Skin epidermis (tissue), 12 donors: ENCODE results near the gene ZNF521.

Experiments
- H3K27ac ChIP-seq, 21 experiments: fragments of 200-600 bp; sonication (generic) in 11 of 21; one replicate each; pipeline ENCODE4 v1.5.0; 2020; ENCODE audit warnings: mild to moderate bottlenecking in 3 of 21, inconsistent platforms in 2 of 21, moderate library complexity in 2 of 21
- H3K4me3 ChIP-seq, 7 experiments: fragments of 200-600 bp; sonication (generic) in 2 of 7; one replicate each; pipeline ENCODE4 v1.5.0; 2020; ENCODE audit warnings: inconsistent platforms in 2 of 7, mild to moderate bottlenecking in 2 of 7, moderate library complexity in 1 of 7

Gene ZNF521

GRCh38 chr18:25074925-25075324, 277.0 kb downstream of the ZNF521 start:
- no peak overlapping the region for H3K4me3 ChIP-seq
- peak overlapping the region in 4 of 21 experiments; percentile 7 to 45 (median 12) for H3K27ac ChIP-seq

- no peak overlapping the region for H3K4me3 ChIP-seq
- H3K27ac ChIP-seq = no peak overlapping the region
Measured at GRCh38 chr18:25072205-25072604, 279.8 kb downstream of the ZNF521 start.

DNA sequence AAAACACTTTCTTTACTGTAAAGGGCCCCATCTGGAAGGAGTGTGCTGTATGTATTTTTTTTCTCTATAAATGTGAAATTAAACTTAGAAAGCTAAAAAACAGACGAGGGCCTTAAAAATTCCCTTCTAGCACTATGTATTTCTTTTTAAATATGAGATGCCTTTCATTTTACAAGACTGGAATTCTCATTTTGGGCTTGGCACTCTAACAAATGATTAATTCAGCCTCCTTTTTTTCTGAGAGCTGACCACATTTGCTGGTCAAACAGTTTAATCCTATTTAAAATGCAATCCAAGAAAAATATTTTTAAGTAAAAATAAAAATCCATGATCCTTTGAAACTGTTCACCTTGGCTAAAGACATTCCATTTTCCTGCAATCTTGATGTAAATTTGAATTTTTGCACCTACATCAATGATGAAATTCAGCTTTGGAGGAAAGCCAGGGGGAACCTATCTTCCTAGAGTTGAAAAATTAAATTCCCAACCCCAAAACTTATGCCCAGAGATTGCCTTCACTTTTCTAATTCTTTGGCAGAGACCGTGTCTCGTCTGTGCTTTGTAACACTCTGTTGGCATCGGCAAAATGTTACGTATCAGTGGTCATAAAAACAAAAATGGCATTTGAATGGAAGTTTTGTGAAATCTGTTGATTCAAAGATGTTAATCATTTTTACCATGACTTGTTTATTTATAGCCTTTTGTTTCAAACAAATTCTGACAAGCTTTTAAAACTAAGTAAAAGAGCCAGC, 284.5 kb downstream of the ZNF521 start:
- H3K4me3 ChIP-seq = no peak overlapping the region
- peak overlapping the region in 3 of 21 experiments; percentile 4 to 56 (median 32) for H3K27ac ChIP-seq

DNA sequence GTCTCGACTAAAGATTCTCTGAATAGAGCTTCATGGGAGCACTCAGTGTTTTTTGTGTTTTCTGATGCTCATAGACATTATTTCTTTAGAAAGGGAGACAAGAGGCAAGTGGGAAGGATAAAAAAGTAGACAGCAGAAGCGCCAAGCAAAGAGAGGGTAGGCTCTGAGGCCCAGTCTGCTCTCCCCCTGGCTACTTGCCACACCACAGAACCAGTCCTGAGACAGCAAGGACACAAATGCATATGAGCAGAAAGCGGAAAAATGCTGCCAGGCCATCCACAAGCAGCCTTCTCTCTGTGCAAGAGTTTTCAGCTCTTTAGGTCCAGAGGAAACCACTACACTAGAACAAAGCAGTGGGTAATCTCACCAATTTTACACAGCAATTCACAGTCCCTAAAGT, 285.4 kb downstream of the ZNF521 start:
- H3K27ac ChIP-seq = peak overlapping the region in 1 of 21 experiments; percentile 56
- H3K4me3 ChIP-seq = no peak overlapping the region

DNA sequence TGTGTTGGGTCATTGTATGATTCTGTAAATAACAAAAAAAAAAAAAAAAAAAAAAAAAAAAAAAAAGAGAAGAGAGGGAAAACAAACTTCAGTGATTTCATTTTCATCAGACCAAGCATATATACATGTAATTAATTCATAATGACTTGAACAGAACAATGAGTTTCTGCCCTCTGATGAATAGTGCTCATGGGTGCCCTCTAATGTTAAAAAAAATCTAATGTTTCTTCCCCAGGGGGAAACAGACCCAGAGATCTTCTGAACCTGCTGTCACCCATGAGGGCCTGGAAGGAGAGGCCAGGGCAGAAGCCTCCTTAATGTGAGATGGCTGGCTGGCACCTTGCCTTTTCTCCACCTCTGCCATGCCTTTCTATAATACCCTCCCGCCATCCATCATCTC, 289.2 kb downstream of the ZNF521 start:
- no peak overlapping the region for H3K4me3 ChIP-seq
- no peak overlapping the region for H3K27ac ChIP-seq

- no peak overlapping the region for H3K4me3 ChIP-seq
- H3K27ac ChIP-seq = no peak overlapping the region
Measured at GRCh38 chr18:25061395-25061794, 290.6 kb downstream of the ZNF521 start.

DNA sequence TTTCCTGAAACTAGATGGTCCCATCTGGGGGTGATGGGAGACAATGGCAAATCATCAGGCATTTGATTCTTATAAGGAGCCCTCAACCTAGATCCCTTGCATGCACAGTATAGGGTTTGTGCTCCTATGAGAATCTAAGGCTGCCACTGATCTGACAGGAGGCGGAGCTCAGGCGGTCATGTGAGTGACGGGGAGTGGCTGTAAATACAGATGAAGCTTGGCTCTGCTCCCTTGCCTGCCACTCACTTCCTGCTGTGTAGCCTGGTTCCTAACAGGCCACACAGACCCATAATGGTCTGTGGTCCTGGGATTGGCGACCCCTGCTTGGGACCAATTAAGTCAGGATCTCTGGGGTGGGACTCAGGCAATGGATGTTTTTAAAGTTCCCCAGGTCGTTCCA, 293.4 kb downstream of the ZNF521 start:
- H3K4me3 ChIP-seq = no peak overlapping the region
- H3K27ac ChIP-seq = no peak overlapping the region

DNA sequence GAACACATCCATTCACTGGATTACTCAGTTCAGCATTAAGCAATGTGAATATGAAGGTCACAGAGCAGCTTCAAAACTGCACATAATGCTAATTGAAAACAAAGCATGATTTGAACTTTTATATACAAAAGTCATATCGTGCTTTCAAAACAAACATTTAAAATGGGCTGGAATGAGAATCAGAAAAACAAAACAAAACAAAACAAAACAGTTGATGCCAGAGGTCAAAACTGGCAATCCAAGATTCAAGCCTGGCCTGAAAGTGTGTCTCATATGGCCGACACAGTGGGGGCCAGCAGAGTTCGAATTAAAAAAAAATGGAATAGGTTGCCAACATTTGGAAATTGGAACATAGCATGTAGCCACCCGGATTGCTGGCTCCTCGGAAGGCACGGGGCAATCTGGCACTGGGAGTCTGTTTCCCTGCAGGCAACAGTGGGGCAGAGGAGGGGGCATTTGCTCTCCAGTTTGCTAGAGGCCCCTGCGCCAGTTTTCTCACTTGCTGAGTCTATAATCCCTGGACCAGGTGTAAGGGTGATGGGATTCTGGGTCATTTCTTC, 294.4 kb downstream of the ZNF521 start:
- no peak overlapping the region for H3K4me3 ChIP-seq
- no peak overlapping the region for H3K27ac ChIP-seq

GRCh38 chr18:25056429-25056828, 295.5 kb downstream of the ZNF521 start:
- H3K4me3 ChIP-seq = no peak overlapping the region
- no peak overlapping the region for H3K27ac ChIP-seq

DNA sequence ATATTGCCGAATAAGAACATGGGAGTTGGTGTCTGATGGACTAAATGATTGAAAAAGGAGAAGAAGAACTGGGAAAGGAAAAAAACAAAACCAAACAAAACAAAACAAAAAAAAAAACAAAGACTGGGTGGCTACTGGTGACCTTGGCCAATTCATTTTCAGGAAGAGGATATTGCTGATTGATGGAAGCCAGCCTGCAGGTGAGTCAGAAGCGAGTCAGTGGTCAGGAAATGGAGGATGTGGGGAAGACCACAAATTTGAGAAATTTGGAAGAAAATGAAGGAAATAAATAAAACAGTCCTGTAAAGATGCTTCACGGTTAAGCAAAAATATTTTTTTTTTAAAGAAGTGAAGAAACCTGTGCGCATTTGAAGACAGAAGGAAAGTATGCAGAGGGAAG, 296.9 kb downstream of the ZNF521 start:
- H3K4me3 ChIP-seq = no peak overlapping the region
- no peak overlapping the region for H3K27ac ChIP-seq

- Histone ChIP-seq H3K27ac (no peak overlapping the region), H3K4me3 (no peak overlapping the region)
Measured at GRCh38 chr18:25053466-25053865, 298.5 kb downstream of the ZNF521 start.

GRCh38 chr18:25052511-25052921, 299.4 kb downstream of the ZNF521 start:
- Histone ChIP-seq H3K4me3 (no peak overlapping the region), H3K27ac (no peak overlapping the region)

- Histone ChIP-seq H3K27ac (no peak overlapping the region), H3K4me3 (no peak overlapping the region)
Measured at GRCh38 chr18:25050605-25051004, 301.4 kb downstream of the ZNF521 start.

- Histone ChIP-seq H3K27ac (no peak overlapping the region), H3K4me3 (no peak overlapping the region)
Measured at GRCh38 chr18:25047983-25048382, 304.0 kb downstream of the ZNF521 start.

DNA sequence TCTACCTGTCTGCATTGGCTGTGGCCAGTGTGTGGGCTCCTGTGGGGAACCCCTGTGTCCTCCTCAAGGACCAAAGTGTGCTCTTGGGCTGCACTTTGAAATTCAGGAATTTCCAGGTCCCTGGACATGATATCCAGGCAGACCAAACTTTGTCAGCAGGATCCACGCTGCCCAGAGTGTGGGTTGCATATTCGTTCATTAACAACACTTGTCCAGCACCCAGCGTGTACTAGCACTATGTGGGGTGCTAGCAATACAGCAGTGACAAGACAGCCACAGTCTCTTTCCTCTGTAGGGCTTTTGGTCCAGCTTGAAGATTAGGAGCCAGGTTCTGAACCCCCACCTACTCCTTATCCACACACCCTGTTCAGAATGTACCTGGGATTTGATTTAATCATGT, 304.5 kb downstream of the ZNF521 start:
- no peak overlapping the region for H3K4me3 ChIP-seq
- H3K27ac ChIP-seq = no peak overlapping the region

DNA sequence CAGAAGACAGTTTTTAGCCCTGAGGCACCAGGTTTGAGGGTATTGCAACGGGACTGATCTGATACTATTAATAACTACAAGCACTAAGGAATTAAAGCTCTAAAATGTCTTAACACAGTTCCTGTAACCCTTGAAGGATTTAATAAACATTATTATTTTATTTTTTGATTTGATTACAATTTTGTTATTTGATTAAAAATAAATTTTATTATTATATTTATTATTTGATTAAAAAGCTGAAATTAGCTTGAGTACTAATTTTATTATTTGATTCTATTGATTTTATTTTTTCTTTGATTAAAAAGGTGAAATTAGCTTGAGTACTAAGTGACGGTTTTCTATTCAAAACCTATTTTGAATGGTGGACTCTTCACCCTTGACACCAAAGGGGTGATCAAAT, 307.3 kb downstream of the ZNF521 start:
- H3K27ac ChIP-seq = no peak overlapping the region
- no peak overlapping the region for H3K4me3 ChIP-seq

DNA sequence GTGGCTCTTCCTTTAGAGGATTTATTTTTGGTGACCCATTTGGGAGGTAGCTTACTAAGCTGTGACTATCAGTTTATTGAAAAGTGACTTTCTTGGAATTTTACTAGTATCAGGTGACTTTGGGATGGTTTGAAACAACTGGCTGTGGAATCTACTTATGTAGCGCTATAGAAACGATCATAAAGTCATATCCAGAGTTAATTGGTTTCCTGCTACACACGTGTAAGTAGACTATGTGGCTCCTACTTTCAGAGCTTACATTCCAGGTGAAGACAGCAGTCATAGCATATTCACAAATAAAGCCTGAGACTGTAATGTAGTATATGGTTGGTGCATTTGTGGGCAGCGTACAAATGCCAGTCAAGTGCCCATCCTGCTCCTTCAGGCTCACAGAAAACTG, 308.9 kb downstream of the ZNF521 start:
- no peak overlapping the region for H3K27ac ChIP-seq
- H3K4me3 ChIP-seq = no peak overlapping the region

DNA sequence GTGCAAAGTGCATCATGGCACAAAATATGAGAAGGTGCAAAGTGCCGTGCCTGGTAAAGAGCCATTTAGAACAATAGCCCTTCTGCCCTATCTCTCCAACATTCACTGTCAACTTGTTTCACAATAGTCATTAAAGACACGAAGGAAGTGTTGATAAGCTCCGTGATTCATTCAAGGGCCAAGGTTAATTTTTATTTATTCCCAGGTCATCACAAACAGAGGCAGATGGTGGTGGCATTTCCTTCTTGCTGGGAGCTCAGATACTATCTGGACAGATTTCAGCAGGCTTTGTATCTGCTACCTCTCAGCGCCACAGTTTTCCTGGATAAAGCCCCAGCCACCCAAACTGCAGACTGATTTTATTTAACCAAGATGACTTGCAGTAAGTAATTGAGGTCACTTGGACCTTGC, 309.3 kb downstream of the ZNF521 start:
- H3K27ac ChIP-seq = no peak overlapping the region
- no peak overlapping the region for H3K4me3 ChIP-seq

- Histone ChIP-seq H3K4me3 (no peak overlapping the region), H3K27ac (no peak overlapping the region)
Measured at GRCh38 chr18:25039781-25040180, 312.2 kb downstream of the ZNF521 start.

- H3K4me3 ChIP-seq = no peak overlapping the region
- no peak overlapping the region for H3K27ac ChIP-seq
Measured at GRCh38 chr18:25038261-25038660, 313.7 kb downstream of the ZNF521 start.

- Histone ChIP-seq H3K4me3 (no peak overlapping the region), H3K27ac (no peak overlapping the region)
Measured at GRCh38 chr18:25033747-25034471, 318.1 kb downstream of the ZNF521 start.
